HFFc6 (cell line): ENCODE measurements around the gene TMUB2. TPM values are rescaled to one million over a fixed set of nuclear protein-coding genes. Genes with fewer than 3 reads are reported as not detected.

Source experiments
- DNase-seq: peaks from one replicate; pipeline ENCODE4 v3.0.0-alpha.2; 2018
- H3K27ac Mint-ChIP-seq: 2 replicates; pipeline ENCODE4 v1.8.0; 2020; ENCODE audit warnings: mild to moderate bottlenecking, mixed read lengths
- H3K27me3 Mint-ChIP-seq: 2 replicates; pipeline ENCODE4 v1.8.0; 2021; ENCODE audit warnings: mild to moderate bottlenecking, moderate library complexity, mixed read lengths; ENCODE audit not compliant: insufficient read depth
- H3K36me3 Mint-ChIP-seq: 2 replicates; pipeline ENCODE4 v1.8.0; 2021; ENCODE audit warnings: low read depth, mixed read lengths
- H3K4me1 Mint-ChIP-seq: 2 replicates; pipeline ENCODE4 v1.8.0; 2020; ENCODE audit warnings: low read depth, mixed read lengths
- H3K4me3 Mint-ChIP-seq: 2 replicates; pipeline ENCODE4 v1.8.0; 2020; ENCODE audit warnings: mild to moderate bottlenecking, moderate library complexity, mixed read lengths
- H3K9me3 Mint-ChIP-seq: 2 replicates; pipeline ENCODE4 v1.8.0; 2020; ENCODE audit warnings: mild to moderate bottlenecking, mixed read lengths
- total RNA-seq, 6 experiments: library from RNA; stranded (reverse); fragmentation: NEBNext Ultra II Directional; extraction: Animal tissue kit (Norgen Biotek cat#: 25700); gene quantifications; 2 replicates in 1 of 6; 3 replicates in 5 of 6; pipeline ENCODE4 v1.2.3, GENCODE V29; 2021
- TF ChIP-seq, protein P1 (sequence below): fragments of 200-600 bp; sonication (generic); IDR thresholded peaks from 2 replicates; pipeline ENCODE4 v1.5.0; 2021; ENCODE audit warnings: antibody characterized with exemption, mild to moderate bottlenecking

TMUB2 gene
- total RNA-seq, 6 experiments from 2014 or later: 29.8 to 37.7 (median 34.0) TPM

- Mint-ChIP-seq H3K4me1 (no peaks in the 10 kb centered on the region), H3K27ac (no peak overlapping the region), H3K27me3 (no peaks in the 10 kb centered on the region), H3K9me3 (no peaks in the 10 kb centered on the region), H3K4me3 (no peak overlapping the region), H3K36me3 (peaks cover 13% of the 10 kb centered on the region)
- TF ChIP-seq, protein P1, sequence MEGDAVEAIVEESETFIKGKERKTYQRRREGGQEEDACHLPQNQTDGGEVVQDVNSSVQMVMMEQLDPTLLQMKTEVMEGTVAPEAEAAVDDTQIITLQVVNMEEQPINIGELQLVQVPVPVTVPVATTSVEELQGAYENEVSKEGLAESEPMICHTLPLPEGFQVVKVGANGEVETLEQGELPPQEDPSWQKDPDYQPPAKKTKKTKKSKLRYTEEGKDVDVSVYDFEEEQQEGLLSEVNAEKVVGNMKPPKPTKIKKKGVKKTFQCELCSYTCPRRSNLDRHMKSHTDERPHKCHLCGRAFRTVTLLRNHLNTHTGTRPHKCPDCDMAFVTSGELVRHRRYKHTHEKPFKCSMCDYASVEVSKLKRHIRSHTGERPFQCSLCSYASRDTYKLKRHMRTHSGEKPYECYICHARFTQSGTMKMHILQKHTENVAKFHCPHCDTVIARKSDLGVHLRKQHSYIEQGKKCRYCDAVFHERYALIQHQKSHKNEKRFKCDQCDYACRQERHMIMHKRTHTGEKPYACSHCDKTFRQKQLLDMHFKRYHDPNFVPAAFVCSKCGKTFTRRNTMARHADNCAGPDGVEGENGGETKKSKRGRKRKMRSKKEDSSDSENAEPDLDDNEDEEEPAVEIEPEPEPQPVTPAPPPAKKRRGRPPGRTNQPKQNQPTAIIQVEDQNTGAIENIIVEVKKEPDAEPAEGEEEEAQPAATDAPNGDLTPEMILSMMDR: no peak
- DNase-seq: no peak
Observed at GRCh38 chr17:44178133-44178532, 8.6 kb upstream of the TMUB2 start.

GRCh38 chr17:44183024-44183423, 3.7 kb upstream of the TMUB2 start:
- peaks cover 22% of the 10 kb centered on the region for H3K36me3 Mint-ChIP-seq
- TF ChIP-seq, protein P1: no peak
- no peak for DNase-seq
- H3K27me3 Mint-ChIP-seq: peaks cover 4% of the 10 kb centered on the region
- no peaks in the 10 kb centered on the region for H3K9me3 Mint-ChIP-seq
- no peak overlapping the region for H3K27ac Mint-ChIP-seq
- no peak overlapping the region for H3K4me3 Mint-ChIP-seq
- peaks cover 23% of the 10 kb centered on the region for H3K4me1 Mint-ChIP-seq

- peaks cover 34% of the 10 kb centered on the region for H3K4me1 Mint-ChIP-seq
- peaks cover 22% of the 10 kb centered on the region for H3K36me3 Mint-ChIP-seq
- peaks cover 4% of the 10 kb centered on the region for H3K27me3 Mint-ChIP-seq
- DNase-seq: no peak
- TF ChIP-seq, protein P1: 0 out of 2 replicates have a peak, but pooled peaks have one; percentile 9
- H3K9me3 Mint-ChIP-seq: no peaks in the 10 kb centered on the region
- H3K4me3 Mint-ChIP-seq: no peak overlapping the region; the same call in 1 of the 2 replicates
- no peak overlapping the region; the same call in 1 of the 2 replicates for H3K27ac Mint-ChIP-seq
Observed at GRCh38 chr17:44184212-44184810, 2.5 kb upstream of the TMUB2 start.

DNA sequence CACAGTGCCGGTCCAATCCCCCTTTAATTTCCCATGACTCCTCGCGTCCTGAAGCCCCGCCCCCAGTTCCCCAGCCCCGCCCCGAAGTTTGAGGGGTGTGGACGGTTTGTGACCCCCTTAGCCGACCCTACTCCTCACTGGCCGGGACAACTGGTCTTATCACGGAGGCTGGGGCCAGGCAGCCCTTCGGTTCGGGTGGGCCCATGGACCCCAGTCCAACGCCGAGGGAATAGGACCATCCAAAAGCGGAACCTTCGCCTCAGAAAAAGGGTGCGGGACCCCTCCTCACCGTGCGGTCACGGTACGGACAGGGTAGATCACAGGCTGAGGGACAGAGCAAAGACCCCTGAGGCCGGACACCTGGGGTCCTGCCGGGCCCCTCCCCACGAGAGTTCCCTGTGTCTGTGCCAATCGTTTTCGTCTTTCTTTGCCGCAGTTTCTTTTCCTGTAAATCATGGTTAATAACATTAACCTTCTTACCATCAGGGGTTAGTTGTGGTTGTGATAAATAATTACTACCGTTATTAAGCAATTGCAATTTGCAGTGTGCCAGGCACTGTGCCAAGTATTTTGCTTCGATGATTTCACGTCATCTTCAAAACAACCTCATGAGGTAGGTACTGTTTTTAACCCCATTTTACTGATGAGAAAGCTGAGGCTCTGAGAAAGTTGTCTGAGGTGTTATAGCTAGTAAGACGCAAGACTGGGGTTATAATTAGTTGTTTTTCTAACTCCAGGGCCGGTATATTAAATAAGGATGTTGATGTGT, 543 bp downstream of the TMUB2 start:
- Mint-ChIP-seq H3K4me1 (peaks cover 34% of the 10 kb centered on the region), H3K27ac (peak overlapping the region; percentile 99), H3K9me3 (no peaks in the 10 kb centered on the region), H3K4me3 (peak overlapping the region; percentile 100), H3K27me3 (peaks cover 4% of the 10 kb centered on the region), H3K36me3 (peaks cover 32% of the 10 kb centered on the region)
- DNase-seq: peak; percentile 11
- TF ChIP-seq, protein P1: no peak

DNA sequence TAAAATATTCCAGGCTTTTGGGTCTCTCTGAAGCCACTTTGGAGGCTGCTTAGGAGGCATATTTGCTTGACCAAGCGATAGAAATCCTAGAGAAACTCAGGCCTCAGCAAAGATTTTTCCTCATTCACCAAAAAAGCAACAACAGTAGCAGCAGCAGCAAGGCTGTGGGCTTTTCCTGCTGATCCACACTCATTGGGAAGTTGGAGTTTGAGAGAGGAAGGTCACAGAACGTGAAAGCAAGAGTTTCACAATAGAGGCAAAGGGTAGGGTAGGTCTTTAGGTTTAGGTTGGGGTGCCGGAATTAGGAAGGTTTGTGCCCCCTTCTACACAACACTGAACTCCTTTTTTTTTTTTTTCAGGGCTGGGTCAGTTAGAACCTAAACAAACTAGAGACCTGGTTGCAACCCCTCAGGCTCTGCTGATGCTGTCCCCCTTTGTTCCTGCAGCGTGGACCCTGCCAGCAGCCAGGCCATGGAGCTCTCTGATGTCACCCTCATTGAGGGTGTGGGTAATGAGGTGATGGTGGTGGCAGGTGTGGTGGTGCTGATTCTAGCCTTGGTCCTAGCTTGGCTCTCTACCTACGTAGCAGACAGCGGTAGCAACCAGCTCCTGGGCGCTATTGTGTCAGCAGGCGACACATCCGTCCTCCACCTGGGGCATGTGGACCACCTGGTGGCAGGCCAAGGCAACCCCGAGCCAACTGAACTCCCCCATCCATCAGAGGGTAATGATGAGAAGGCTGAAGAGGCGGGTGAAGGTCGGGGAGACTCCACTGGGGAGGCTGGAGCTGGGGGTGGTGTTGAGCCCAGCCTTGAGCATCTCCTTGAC, 2.0 kb downstream of the TMUB2 start:
- peak overlapping the region; percentile 99 for H3K27ac Mint-ChIP-seq
- TF ChIP-seq, protein P1: no peak
- no peaks in the 10 kb centered on the region for H3K9me3 Mint-ChIP-seq
- peaks cover 32% of the 10 kb centered on the region for H3K36me3 Mint-ChIP-seq
- DNase-seq: no peak
- H3K4me1 Mint-ChIP-seq: peaks cover 34% of the 10 kb centered on the region
- H3K27me3 Mint-ChIP-seq: peaks cover 4% of the 10 kb centered on the region
- H3K4me3 Mint-ChIP-seq: peak overlapping the region; percentile 100
